Astrocyte of the spinal cord (primary cell): ENCODE results near the gene CLUH.
"Not testable (repeated sequence)": the region's sequence is repeated elsewhere in the genome, so short reads cannot be mapped to it uniquely, and the experiment has no call there.

Source experiments
- DNase-seq: peaks from one replicate; pipeline ENCODE4 v3.0.0; 2011; ENCODE audit warnings: low read depth, low spot score
- H3K4me3 ChIP-seq: 2 replicates; pipeline ENCODE4 v1.5.1; 2011; ENCODE audit warnings: low read depth, mild to moderate bottlenecking, low read length, moderate library complexity
- CTCF ChIP-seq: IDR thresholded peaks from 2 replicates; pipeline ENCODE4 v1.5.1; 2012; ENCODE audit warnings: low read depth, mild to moderate bottlenecking, low read length, inconsistent platforms
- in situ Hi-C: cut with HindIII; loops from 2 replicates; pipeline ENCODE4 v1.10.0; 2017; ENCODE audit warnings: low sequenced_read_pairs

The CLUH gene

GRCh38 chr17:2682176-2682938 is 29.2 kb downstream of the CLUH start:
- in situ Hi-C loops: no loop called here
- DNase-seq: peak; percentile 14
- H3K4me3 ChIP-seq: no peak overlapping the region
- no peak for TF ChIP-seq CTCF

DNA sequence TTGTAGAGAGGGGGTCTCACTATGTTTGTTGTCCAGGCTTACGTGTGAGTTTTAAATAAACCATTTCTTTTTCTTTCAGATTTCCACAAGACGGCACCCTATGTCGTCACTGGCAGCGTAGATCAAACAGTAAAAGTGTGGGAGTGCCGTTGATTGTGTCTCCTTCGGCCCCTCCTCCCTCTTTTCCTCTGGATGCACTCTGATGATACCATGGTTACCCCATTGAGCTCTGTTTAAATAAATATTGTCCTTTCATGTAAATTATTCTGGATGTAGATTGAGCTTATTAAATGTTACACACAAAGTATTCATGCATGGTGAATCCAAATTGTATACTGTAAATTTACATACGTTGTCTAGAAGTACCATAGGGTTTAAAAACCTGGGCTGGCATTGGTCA is 29.9 kb downstream of the CLUH start:
- no peak for TF ChIP-seq CTCF
- no peak for DNase-seq
- H3K4me3 ChIP-seq: no peak overlapping the region
- in situ Hi-C loops: no loop called here

GRCh38 chr17:2680961-2681360 is 30.6 kb downstream of the CLUH start:
- H3K4me3 ChIP-seq: no peak overlapping the region

GRCh38 chr17:2679247-2679646 is 32.3 kb downstream of the CLUH start:
- in situ Hi-C loops, DNase-seq, H3K4me3 ChIP-seq: not testable (repeated sequence)

More at GRCh38 chr17:2680961-2681360, 30.6 kb downstream of the CLUH start:
- DNase-seq: no peak
- in situ Hi-C loops: no loop called here
- TF ChIP-seq CTCF: no peak

DNA sequence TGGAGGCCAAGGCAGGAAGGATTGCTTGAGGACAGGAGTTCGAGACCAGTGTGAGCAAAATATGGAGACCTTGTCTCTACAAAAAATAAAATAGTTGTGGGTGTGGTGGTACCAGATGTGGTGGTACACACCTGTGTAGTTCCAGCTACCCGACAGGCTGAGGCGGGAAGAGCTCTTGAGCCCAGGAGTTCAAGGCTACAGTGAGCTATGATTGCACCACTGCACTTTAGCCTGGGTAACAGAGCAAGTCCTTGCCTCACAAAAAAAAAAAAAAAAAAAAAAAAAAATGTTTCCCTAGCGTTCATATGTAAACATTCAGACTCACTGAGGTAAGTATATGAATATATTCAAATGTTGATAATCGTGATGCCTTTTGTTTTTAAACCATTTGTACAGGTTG is 39.5 kb downstream of the CLUH start:
- in situ Hi-C loops: no loop called here
- no peak for TF ChIP-seq CTCF
- no peak overlapping the region for H3K4me3 ChIP-seq
- no peak for DNase-seq

DNA sequence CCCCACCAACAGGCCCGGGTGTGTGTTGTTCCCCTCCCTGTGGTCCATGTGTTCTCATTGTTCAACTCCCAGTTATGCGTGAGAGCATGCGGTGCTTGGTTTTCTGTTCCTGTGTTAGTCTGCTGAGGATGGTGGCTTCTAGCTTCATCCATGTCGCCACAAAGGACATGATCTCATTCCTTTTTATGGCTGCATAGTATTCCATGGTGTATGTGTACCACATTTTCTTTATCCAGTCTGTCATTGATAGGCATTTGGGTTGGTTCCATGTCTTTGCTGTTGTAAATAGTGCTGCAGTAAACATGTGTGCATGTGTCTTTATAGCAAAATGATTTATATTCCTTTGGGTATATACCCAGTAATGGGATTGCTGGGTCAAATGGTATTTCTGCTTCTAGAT is 51.2 kb downstream of the CLUH start:
- H3K4me3 ChIP-seq, in situ Hi-C loops, DNase-seq: not testable (repeated sequence)

DNA sequence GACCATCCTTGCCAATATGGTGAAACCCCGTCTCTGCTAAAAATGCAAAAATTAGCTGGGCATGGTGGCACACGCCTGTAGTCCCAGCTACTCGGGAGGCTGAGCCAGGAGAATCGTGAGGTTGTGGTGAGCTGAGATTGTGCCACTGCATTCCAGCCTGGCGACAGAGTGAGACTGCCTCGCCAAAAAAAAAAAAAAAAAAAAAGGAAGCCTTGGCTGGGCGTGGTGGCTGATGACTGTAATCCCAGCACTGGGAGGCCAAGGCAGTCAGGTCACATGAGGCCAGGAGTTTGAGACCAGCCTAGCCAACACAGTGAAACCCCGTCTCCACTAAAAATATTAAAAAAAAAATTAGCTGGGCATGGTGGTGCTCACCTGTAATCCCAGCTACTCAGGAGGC is 52.2 kb downstream of the CLUH start:
- in situ Hi-C loops, DNase-seq: not testable (repeated sequence)

DNA sequence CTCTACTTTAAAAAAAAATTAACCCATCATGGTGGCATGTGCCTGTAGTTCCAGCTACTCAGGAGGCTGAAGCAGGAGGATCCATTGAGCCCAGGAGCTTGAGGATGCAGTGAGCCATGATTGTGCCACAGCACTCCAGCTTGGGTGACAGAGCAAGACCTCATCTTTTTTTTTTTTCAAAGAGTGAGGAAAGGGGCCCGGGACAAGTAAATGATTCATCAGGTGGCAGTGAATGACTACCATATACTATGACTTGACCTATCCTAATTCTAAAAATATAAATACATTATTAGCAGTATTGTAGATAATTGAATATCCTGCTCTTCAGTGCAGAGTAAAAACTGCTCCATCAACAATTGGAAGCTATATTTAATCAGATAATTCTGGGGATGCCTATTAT is 55.3 kb downstream of the CLUH start:
- TF ChIP-seq CTCF: no peak
- no peak overlapping the region for H3K4me3 ChIP-seq
- DNase-seq: no peak
- in situ Hi-C loops: no loop called here

More for the DNA sequence above, 52.2 kb downstream of the CLUH start:
- not testable (repeated sequence) for H3K4me3 ChIP-seq
